NCI-H2196 treated with DMSO at 0.1 percent for 48 hours (cell line): ENCODE measurements around the gene G6PD.
"Not testable (repeated sequence)": the region's sequence is repeated elsewhere in the genome, so short reads cannot be mapped to it uniquely, and the experiment has no call there.

Experiments used
- DNase-seq: peaks from one replicate; lab custom pipeline; 2025; ENCODE audit not compliant: unreplicated experiment; lab: John Stamatoyannopoulos, UW

The G6PD gene

GRCh38 chrX:154546354-154547244, at the start of gene G6PD:
Gene G6PD, minus strand, starts transcription at chrX:154546846. Its CDS starts 691 bp downstream, at chrX:154546155.
- peak; percentile 36 for DNase-seq

GRCh38 chrX:154595559-154596249, 49.1 kb upstream of the G6PD start:
- DNase-seq, result no peak

GRCh38 chrX:154594491-154594890, 47.8 kb upstream of the G6PD start:
- no peak for DNase-seq

GRCh38 chrX:154593201-154593600, 46.6 kb upstream of the G6PD start:
- no peak for DNase-seq

GRCh38 chrX:154592505-154592904, 45.9 kb upstream of the G6PD start:
- DNase-seq, result no peak

- DNase-seq, result not testable (repeated sequence)
Observed at GRCh38 chrX:154590415-154590814, 43.8 kb upstream of the G6PD start.

- not testable (repeated sequence) for DNase-seq
Observed at GRCh38 chrX:154584585-154585183, 38.0 kb upstream of the G6PD start, which contains the start of gene CTAG1A. Gene CTAG1A, plus strand, starts transcription at chrX:154585133. Its CDS starts 74 bp downstream, at chrX:154585207.

- DNase-seq, result not testable (repeated sequence)
Observed at GRCh38 chrX:154582994-154583393, 36.3 kb upstream of the G6PD start.

- not testable (repeated sequence) for DNase-seq
Observed at GRCh38 chrX:154575076-154575475, 28.4 kb upstream of the G6PD start.

GRCh38 chrX:154573061-154573460, 26.4 kb upstream of the G6PD start:
- DNase-seq, result not testable (repeated sequence)

GRCh38 chrX:154570361-154570760, 23.7 kb upstream of the G6PD start:
- not testable (repeated sequence) for DNase-seq

GRCh38 chrX:154562295-154562694, 15.6 kb upstream of the G6PD start:
- DNase-seq, result not testable (repeated sequence)

- DNase-seq, result not testable (repeated sequence)
Observed at GRCh38 chrX:154560326-154560725, 13.7 kb upstream of the G6PD start.

GRCh38 chrX:154558896-154559295, 12.2 kb upstream of the G6PD start:
- DNase-seq, result not testable (repeated sequence)

GRCh38 chrX:154558060-154558690, 11.5 kb upstream of the G6PD start:
- not testable (repeated sequence) for DNase-seq

GRCh38 chrX:154552112-154552806, 5.6 kb upstream of the G6PD start:
- not testable (repeated sequence) for DNase-seq

GRCh38 chrX:154549766-154550165, 3.1 kb upstream of the G6PD start:
- DNase-seq, result no peak

- DNase-seq, result no peak
Observed at GRCh38 chrX:154548028-154548316, 1.3 kb upstream of the G6PD start.

- peak; percentile 55 for DNase-seq
Observed at GRCh38 chrX:154547245-154548027, 790 bp upstream of the G6PD start, which contains the start of gene IKBKG. Gene IKBKG, plus strand, starts transcription at chrX:154547620. Its CDS starts 4,383 bp downstream, at chrX:154552003.
